NT2/D1 (cell line): ENCODE data around the gene OR6C68.

Experiments used
- DNase-seq: peaks from one replicate; pipeline ENCODE4 v3.0.0-alpha.2; 2011; ENCODE audit warnings: low read depth, low spot score
- H3K27me3 ChIP-seq: 2 replicates; pipeline ENCODE4 v1.6.0; 2011; ENCODE audit warnings: mild to moderate bottlenecking; ENCODE audit not compliant: insufficient read length, insufficient read depth
- H3K36me3 ChIP-seq: 2 replicates; pipeline ENCODE4 v1.6.1; 2011; ENCODE audit warnings: mild to moderate bottlenecking, low read length, mixed read lengths; ENCODE audit not compliant: insufficient read depth, insufficient read length
- H3K4me1 ChIP-seq: 2 replicates; pipeline ENCODE4 v1.5.1; 2011; ENCODE audit not compliant: insufficient read depth, insufficient read length
- H3K4me3 ChIP-seq: 2 replicates; pipeline ENCODE4 v1.5.1; 2011; ENCODE audit warnings: low read depth; ENCODE audit not compliant: insufficient read length
- H3K9ac ChIP-seq: 2 replicates; pipeline ENCODE4 v1.6.0; 2011; ENCODE audit warnings: low read depth; ENCODE audit not compliant: insufficient read length
- H3K9me3 ChIP-seq: 2 replicates; pipeline ENCODE4 v1.5.1; 2011; ENCODE audit warnings: mild to moderate bottlenecking, low read length; ENCODE audit not compliant: insufficient read depth
- SUZ12 ChIP-seq: IDR thresholded peaks from 2 replicates; pipeline ENCODE4 v1.6.1; 2011; ENCODE audit not compliant: insufficient read length, insufficient read depth; ENCODE audit errors: extremely low read depth
- YY1 ChIP-seq: IDR thresholded peaks from 2 replicates; pipeline ENCODE4 v1.6.1; 2011; ENCODE audit not compliant: insufficient read length, insufficient read depth
- ZNF274 ChIP-seq: IDR thresholded peaks from 2 replicates; pipeline ENCODE4 v1.6.1; 2011; ENCODE audit warnings: mild to moderate bottlenecking, low read depth, low read length

OR6C68 gene

DNA sequence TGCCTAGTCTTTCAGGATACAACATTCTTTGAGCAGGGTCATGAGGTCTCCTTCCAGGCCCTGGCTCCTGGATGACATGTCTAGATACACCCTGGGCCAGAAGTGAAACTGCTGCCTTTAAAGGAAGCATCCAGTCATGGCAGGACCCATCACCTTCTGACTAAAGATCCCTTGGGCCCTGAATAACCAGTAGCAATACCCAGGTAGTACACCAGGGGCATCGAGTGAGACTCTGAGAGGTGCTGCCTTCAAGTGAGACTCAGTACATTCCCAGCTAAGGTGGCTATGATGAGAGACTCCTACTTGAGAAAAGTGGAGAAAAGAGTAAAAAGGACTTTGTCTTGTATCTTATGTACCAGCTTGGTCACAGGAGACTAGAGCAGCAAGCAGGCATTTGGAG lies 23.5 kb downstream of the OR6C68 start:
- peaks cover 10% of the 10 kb centered on the region; the same call in 1 of the 2 replicates for H3K9me3 ChIP-seq
- H3K4me1 ChIP-seq = no peaks in the 10 kb centered on the region
- no peak overlapping the region for H3K9ac ChIP-seq
- DNase-seq = no peak
- no peaks in the 10 kb centered on the region for H3K27me3 ChIP-seq
- H3K36me3 ChIP-seq = no peaks in the 10 kb centered on the region
- no peak overlapping the region for H3K4me3 ChIP-seq
- no peak for TF ChIP-seq ZNF274
- no peak for TF ChIP-seq SUZ12
- no peak for TF ChIP-seq YY1

GRCh38 chr12:55516391-55516790 lies 24.2 kb downstream of the OR6C68 start:
- DNase-seq = no peak
- H3K27me3 ChIP-seq = no peaks in the 10 kb centered on the region
- peaks cover 10% of the 10 kb centered on the region; the same call in 1 of the 2 replicates for H3K9me3 ChIP-seq
- TF ChIP-seq YY1 (no peak), ZNF274 (no peak), SUZ12 (no peak)
- no peaks in the 10 kb centered on the region for H3K4me1 ChIP-seq
- H3K4me3 ChIP-seq = no peak overlapping the region
- no peaks in the 10 kb centered on the region for H3K36me3 ChIP-seq
- no peak overlapping the region for H3K9ac ChIP-seq
